OCI-LY7 (cell line): ENCODE results near the gene MBIP. TPM values are rescaled to one million over a fixed set of nuclear protein-coding genes. Genes with fewer than 3 reads are reported as not detected.

Source experiments
- BruUV-seq: library from RNA; stranded (reverse); fragments of 400-500 nt; replicated peaks from 2 replicates; lab custom pipeline; 2021; lab: Mats Ljungman, UMichigan
- CTCF ChIA-PET: fragments of 300-600 bp; sonication (Branson Sonifier 250); formaldehyde crosslinking; loops from one replicate; lab custom pipeline; 2022; ENCODE audit warnings: antibody characterized with exemption; ENCODE audit not compliant: unreplicated experiment; lab: Charles Lee
- POLR2A ChIA-PET: fragments of 300-600 bp; sonication (Branson Sonifier 250); formaldehyde crosslinking; loops from one replicate; lab custom pipeline; 2022; ENCODE audit warnings: antibody characterized with exemption; lab: Charles Lee
- DNase-seq: peaks from one replicate; pipeline ENCODE4 v3.0.0-alpha.2; 2015; ENCODE audit warnings: low spot score
- H2AFZ ChIP-seq: fragments of 200-600 bp; sonication (generic), shearing (Covaris generic); 2 replicates; pipeline ENCODE4 v1.6.1; 2014; ENCODE audit warnings: mild to moderate bottlenecking, antibody characterized with exemption, low read length, moderate library complexity
- H3K27ac ChIP-seq: fragments of 200-600 bp; sonication (generic); 2 replicates; pipeline ENCODE4 v1.5.1; 2014; ENCODE audit warnings: mixed run types, low read depth, mild to moderate bottlenecking, moderate library complexity, low read length, inconsistent platforms; ENCODE audit not compliant: poor library complexity, severe bottlenecking
- H3K36me3 ChIP-seq: fragments of 200-600 bp; sonication (generic); 2 replicates; pipeline ENCODE4 v1.6.1; 2014; ENCODE audit warnings: mild to moderate bottlenecking, antibody characterized with exemption, low read length, moderate library complexity, mixed read lengths; ENCODE audit not compliant: insufficient read depth
- H3K4me1 ChIP-seq: fragments of 200-600 bp; sonication (generic); 2 replicates; pipeline ENCODE4 v1.5.1; 2014; ENCODE audit warnings: mild to moderate bottlenecking, low read length; ENCODE audit not compliant: insufficient read depth, poor library complexity, severe bottlenecking
- H3K4me2 ChIP-seq: fragments of 200-600 bp; sonication (generic); 2 replicates; pipeline ENCODE4 v1.6.1; 2014; ENCODE audit warnings: mild to moderate bottlenecking, low read length
- H3K4me3 ChIP-seq: fragments of 200-600 bp; sonication (generic); 2 replicates; pipeline ENCODE4 v1.5.1; 2014; ENCODE audit warnings: mild to moderate bottlenecking, low read depth, low read length; ENCODE audit not compliant: poor library complexity, severe bottlenecking
- H3K79me2 ChIP-seq: fragments of 200-600 bp; sonication (generic); 2 replicates; pipeline ENCODE4 v1.6.1; 2016; ENCODE audit warnings: low read depth, mild to moderate bottlenecking, low read length, moderate library complexity, mixed read lengths; ENCODE audit not compliant: insufficient read depth
- H3K9me2 ChIP-seq: fragments of 200-600 bp; sonication (generic); 2 replicates; pipeline ENCODE4 v1.6.1; 2016; ENCODE audit warnings: mild to moderate bottlenecking, low read length, mixed read lengths; ENCODE audit not compliant: insufficient read depth
- H3K9me3 ChIP-seq: fragments of 200-600 bp; sonication (generic); 2 replicates; pipeline ENCODE4 v1.6.1; 2014; ENCODE audit warnings: mild to moderate bottlenecking, mixed run types, low read length, mixed read lengths
- H4K20me1 ChIP-seq: fragments of 200-600 bp; sonication (generic); 2 replicates; pipeline ENCODE4 v1.6.1; 2014; ENCODE audit warnings: mild to moderate bottlenecking, antibody characterized with exemption, low read length, moderate library complexity, mixed read lengths; ENCODE audit not compliant: insufficient read depth
- EZH2phosphoT487 ChIP-seq: fragments of 200-600 bp; sonication (generic); IDR thresholded peaks from 2 replicates; pipeline ENCODE4 v1.6.1; 2018; ENCODE audit warnings: low read depth, borderline replicate concordance, mild to moderate bottlenecking, mixed run types, antibody characterized with exemption, low read length, moderate library complexity, mixed read lengths
- intact Hi-C: fragments of 100-400 bp; cut with micrococcal nuclease; formaldehyde crosslinking; loops from one replicate; pipeline ENCODE4 v1.10.0; 2022; ENCODE audit not compliant: unreplicated experiment
- total RNA-seq, 2 experiments: library from RNA; depleted of rRNA in 1 of 2; stranded (reverse); fragments of >200 nt in 1 of 2; shearing (Covaris generic) in 1 of 2; gene quantifications; 2 replicates each; pipeline ENCODE4 v1.2.3, GENCODE V29; 2014 to 2022
- TF ChIP-seq, protein P1 (sequence below): fragments of 200-600 bp; sonication (generic); conservative IDR thresholded peaks from 2 replicates; pipeline ENCODE4 v1.5.1; 2014; ENCODE audit warnings: mild to moderate bottlenecking, antibody characterized with exemption, low read length, moderate library complexity, mixed read lengths

MBIP gene
- total RNA-seq, 2 experiments from 2014 or later, result 8.8 to 28.1 TPM

DNA sequence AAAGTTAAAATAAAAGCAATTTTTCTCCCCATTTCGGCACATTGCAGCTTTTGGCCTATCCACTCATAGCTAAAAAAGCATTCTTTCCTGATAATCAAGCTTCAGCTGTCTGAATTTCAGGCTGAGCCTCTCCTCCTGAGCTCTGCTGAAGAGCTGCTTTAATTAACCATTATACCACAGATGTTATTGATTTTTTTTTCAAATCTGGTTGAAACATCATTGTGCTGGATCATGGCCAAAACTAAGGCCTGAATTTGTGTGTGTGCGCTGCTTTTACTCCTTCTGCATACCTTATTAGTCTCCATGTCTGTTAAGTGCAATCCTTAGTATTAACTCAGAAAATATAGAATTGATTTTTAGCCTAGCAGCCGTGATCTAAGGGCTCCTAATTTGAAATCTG, 52.3 kb downstream of the MBIP start:
- Histone ChIP-seq H2AFZ (no peak overlapping the region), H3K4me1 (no peaks in the 10 kb centered on the region), H4K20me1 (no peaks in the 10 kb centered on the region), H3K27ac (no peak overlapping the region), H3K9me3 (no peaks in the 10 kb centered on the region), H3K4me3 (no peak overlapping the region), H3K4me2 (no peak overlapping the region), H3K79me2 (no peaks in the 10 kb centered on the region), H3K9me2 (no peaks in the 10 kb centered on the region), H3K36me3 (no peaks in the 10 kb centered on the region)
- TF ChIP-seq, protein P1, sequence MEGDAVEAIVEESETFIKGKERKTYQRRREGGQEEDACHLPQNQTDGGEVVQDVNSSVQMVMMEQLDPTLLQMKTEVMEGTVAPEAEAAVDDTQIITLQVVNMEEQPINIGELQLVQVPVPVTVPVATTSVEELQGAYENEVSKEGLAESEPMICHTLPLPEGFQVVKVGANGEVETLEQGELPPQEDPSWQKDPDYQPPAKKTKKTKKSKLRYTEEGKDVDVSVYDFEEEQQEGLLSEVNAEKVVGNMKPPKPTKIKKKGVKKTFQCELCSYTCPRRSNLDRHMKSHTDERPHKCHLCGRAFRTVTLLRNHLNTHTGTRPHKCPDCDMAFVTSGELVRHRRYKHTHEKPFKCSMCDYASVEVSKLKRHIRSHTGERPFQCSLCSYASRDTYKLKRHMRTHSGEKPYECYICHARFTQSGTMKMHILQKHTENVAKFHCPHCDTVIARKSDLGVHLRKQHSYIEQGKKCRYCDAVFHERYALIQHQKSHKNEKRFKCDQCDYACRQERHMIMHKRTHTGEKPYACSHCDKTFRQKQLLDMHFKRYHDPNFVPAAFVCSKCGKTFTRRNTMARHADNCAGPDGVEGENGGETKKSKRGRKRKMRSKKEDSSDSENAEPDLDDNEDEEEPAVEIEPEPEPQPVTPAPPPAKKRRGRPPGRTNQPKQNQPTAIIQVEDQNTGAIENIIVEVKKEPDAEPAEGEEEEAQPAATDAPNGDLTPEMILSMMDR, result no peak
- TF ChIP-seq EZH2phosphoT487, result no peak
- no TSS peak for BruUV-seq
- ChIA-PET CTCF (no interaction called here), POLR2A (interaction anchor here (1.5 kb wide), 1 partner anchor 13 kb away, joined by 4 read pairs; no protein-coding TSS in a partner anchor)
- intact Hi-C loops, result no loop called here
- DNase-seq, result no peak

DNA sequence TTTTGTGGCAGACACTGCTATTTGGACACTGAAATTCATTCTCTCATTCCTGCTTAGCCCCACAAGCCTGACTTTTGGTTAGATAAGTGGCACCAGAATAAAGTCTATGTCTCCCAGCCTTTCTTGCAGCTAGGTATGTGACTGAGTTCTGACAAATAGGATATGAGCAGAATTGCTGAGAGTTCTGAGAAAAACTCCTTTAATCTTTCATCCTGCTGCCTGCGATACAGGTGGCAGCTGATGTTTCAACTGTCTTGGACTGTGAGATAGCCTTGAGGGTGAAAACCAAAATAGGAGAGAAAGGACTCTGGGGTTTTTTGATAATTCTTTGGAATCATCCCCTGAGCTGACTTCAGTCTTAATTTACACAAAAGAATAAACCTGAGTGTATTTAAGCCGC, 55.8 kb downstream of the MBIP start:
- ChIA-PET CTCF (no interaction called here), POLR2A (no interaction called here)
- intact Hi-C loops, result no loop called here
- Histone ChIP-seq H3K4me2 (no peak overlapping the region), H3K36me3 (no peaks in the 10 kb centered on the region), H4K20me1 (no peaks in the 10 kb centered on the region), H3K9me3 (no peaks in the 10 kb centered on the region), H3K27ac (no peak overlapping the region), H2AFZ (no peak overlapping the region), H3K79me2 (no peaks in the 10 kb centered on the region), H3K4me1 (no peaks in the 10 kb centered on the region), H3K9me2 (no peaks in the 10 kb centered on the region), H3K4me3 (no peak overlapping the region)
- no peak for DNase-seq
- BruUV-seq, result no TSS peak
- no peak for TF ChIP-seq EZH2phosphoT487
- TF ChIP-seq, protein P1, result no peak

DNA sequence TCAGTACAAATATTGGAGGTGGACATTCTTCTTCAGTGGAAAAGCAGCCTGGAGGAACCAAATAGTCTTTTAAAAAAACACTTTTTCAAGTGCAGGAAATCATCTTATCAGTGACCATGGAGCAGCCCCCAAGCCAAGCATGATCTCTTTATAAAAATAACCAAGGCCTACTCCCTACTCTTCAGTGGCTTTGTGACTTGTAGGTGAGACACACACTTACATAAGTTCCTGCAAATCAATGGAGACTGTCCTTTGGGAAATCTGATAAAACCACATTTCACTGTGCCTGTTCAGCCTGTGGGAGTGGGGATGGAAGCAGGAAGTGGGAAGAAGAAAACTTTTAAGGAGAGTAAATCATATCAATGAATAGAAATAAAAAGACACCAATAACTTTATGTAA, 56.3 kb downstream of the MBIP start:
- H3K79me2 ChIP-seq, result no peaks in the 10 kb centered on the region
- intact Hi-C loops, result no loop called here
- POLR2A ChIA-PET, result no interaction called here
- DNase-seq, result no peak
- H3K4me2 ChIP-seq, result no peak overlapping the region
- H3K36me3 ChIP-seq, result no peaks in the 10 kb centered on the region
- H4K20me1 ChIP-seq, result no peaks in the 10 kb centered on the region
- TF ChIP-seq EZH2phosphoT487, result no peak
- TF ChIP-seq, protein P1, result no peak
- no TSS peak for BruUV-seq
- H3K4me1 ChIP-seq, result no peaks in the 10 kb centered on the region
- CTCF ChIA-PET, result no interaction called here
- no peaks in the 10 kb centered on the region for H3K9me3 ChIP-seq
- no peak overlapping the region for H3K27ac ChIP-seq
- H3K4me3 ChIP-seq, result no peak overlapping the region
- no peaks in the 10 kb centered on the region for H3K9me2 ChIP-seq
- no peak overlapping the region for H2AFZ ChIP-seq
